H7 (cell line): ENCODE measurements around the gene TTC27. TPM values are rescaled to one million over a fixed set of nuclear protein-coding genes. Genes with fewer than 3 reads are reported as not detected.
"Not testable (repeated sequence)": the region's sequence is repeated elsewhere in the genome, so short reads cannot be mapped to it uniquely, and the experiment has no call there.

Source experiments
- DNase-seq: peaks from one replicate; pipeline ENCODE4 v3.0.0; 2012
- H3K27me3 ChIP-seq: 2 replicates; pipeline ENCODE4 v1.6.0; 2011; ENCODE audit warnings: mild to moderate bottlenecking, low read length; ENCODE audit not compliant: control insufficient read depth, insufficient read depth
- H3K36me3 ChIP-seq: replicated peaks from 2 replicates; pipeline ENCODE4 v1.5.1; 2011; ENCODE audit warnings: low read length; ENCODE audit not compliant: control insufficient read depth, insufficient read depth
- H3K4me3 ChIP-seq: 2 replicates; pipeline ENCODE4 v1.5.1; 2011; ENCODE audit warnings: low read depth, mild to moderate bottlenecking, control low read depth, low read length, moderate library complexity; ENCODE audit not compliant: insufficient read depth
- total RNA-seq: library from RNA; depleted of rRNA; stranded (reverse); fragments of >200 nt; shearing (Covaris generic); gene quantifications from 2 replicates; pipeline ENCODE4 v1.2.3, GENCODE V29; 2014

Gene TTC27
- total RNA-seq, 1 experiment from 2014 or later, result 20.3 TPM

DNA sequence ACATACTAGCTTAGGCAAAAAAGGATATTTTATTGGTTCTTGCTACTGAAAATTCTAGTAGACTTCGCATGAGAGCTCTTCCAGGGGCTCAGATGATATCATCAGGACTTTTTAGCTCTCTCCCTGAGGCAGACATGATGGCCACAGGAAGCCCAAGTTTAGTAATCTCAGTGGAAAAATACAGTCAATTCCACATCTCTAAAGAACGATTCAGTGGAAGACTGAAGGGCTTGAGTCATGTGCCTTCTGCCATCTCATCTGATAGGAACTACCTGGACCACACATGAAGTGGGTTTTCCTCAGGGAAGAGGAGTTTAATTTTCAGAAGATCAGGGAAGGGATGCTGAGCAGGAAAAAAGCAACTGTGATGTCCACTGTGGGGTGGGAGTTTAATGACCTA, 117.3 kb downstream of the TTC27 start:
- no peak for DNase-seq
- H3K27me3 ChIP-seq, result no peaks in the 10 kb centered on the region
- no peak overlapping the region for H3K4me3 ChIP-seq
- H3K36me3 ChIP-seq, result no peaks in the 10 kb centered on the region

DNA sequence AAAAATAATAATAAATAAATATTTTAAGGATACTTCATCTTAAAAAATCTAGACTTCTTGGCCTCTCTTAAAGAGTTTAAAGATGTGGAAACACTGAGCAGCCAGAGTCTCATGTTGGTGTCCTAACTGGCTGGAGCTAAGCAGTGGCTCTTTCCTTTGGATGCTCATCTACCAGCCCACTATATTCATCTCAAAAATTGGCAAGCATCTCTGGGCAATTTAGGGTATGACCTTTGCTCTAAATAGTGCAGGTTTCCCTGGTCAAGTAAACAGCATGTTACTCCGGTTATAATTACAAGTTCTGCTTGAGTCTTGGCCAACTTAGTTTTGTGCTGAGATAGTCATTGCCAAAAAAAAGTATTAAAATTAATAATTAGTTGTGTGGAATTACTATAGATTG, 117.8 kb downstream of the TTC27 start:
- Histone ChIP-seq H3K36me3 (no peaks in the 10 kb centered on the region), H3K27me3 (no peaks in the 10 kb centered on the region), H3K4me3 (no peak overlapping the region)
- DNase-seq, result no peak

DNA sequence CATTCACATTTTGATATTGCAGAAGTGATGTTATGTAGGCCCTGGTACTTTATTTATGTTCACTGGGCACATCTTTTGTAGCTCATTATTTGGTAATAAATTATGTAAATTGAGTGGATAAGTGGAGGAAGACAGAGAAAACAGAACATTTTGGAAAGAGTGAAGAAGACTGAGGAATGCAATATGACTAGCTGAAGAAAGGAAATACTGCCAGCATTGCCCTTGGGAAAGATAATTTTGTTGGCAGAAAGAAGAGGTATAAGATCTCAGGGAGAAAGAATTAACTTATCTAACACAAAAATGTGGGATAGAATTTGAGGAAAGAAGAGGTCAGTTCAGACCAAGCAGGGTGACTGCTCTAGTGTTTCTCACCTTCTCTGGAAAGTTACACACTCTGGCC, 118.8 kb downstream of the TTC27 start:
- Histone ChIP-seq H3K36me3 (no peaks in the 10 kb centered on the region), H3K27me3 (no peaks in the 10 kb centered on the region), H3K4me3 (no peak overlapping the region)
- DNase-seq, result no peak

DNA sequence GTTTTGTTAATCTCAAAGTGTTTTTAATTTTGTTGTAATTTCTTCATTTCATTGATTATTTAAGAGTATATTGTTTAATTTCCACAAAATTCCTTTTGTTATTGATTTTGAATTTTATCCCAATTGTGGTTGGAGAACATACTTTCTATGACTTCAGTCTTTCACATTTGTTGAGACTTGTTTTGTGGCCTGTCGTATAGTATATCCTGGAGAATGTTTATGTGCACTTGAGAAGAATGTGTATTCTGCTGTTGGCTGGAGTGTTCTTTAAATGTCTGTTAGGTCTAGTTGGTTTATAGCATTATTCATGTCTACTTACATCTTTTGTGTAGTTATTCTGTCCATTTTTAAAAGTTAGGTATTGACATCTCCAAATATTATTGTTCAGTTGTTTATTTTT, 120.3 kb downstream of the TTC27 start:
- DNase-seq, result no peak
- H3K4me3 ChIP-seq, result no peak overlapping the region
- no peaks in the 10 kb centered on the region for H3K27me3 ChIP-seq
- no peaks in the 10 kb centered on the region for H3K36me3 ChIP-seq

DNA sequence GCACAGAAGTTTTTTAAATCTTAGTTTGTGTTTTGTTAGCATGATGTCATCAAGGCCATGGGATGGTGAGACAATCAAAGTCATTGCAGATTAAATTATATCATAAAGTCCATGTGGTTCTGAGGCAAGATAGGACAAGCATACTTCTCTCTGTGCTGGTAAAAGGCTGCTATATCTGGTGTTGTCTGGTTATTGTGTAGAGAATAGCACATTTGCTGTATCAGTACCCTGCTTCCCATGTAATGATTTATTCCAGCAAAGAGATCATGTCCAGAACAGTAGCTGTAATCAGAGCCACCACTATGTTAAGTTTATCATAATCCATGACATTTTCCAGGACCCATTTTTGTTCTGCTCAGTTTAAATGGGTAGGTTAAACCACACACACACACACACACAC, 123.0 kb downstream of the TTC27 start:
- no peak for DNase-seq
- Histone ChIP-seq H3K27me3 (no peaks in the 10 kb centered on the region), H3K36me3 (no peaks in the 10 kb centered on the region), H3K4me3 (no peak overlapping the region)

DNA sequence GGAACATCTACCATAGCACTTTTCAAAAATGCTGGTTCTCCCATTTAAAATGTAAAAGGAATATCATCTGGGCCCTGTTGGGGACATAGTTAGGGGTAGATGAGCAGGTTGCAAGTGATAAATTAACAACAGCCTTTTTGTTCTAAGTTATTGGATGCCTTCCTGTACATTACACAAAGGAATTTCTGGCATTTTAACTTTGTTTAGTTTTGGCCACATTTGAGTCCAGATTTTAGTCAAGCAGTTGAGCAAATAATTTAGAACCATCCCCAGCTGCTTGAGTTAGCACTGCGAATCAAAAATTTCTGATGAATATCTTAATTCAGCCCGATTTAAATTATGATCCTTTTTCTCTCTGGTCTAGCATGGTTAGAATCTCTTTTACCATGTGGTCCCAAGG, 124.4 kb downstream of the TTC27 start:
- no peak overlapping the region for H3K4me3 ChIP-seq
- no peaks in the 10 kb centered on the region for H3K36me3 ChIP-seq
- DNase-seq, result no peak
- no peaks in the 10 kb centered on the region for H3K27me3 ChIP-seq

DNA sequence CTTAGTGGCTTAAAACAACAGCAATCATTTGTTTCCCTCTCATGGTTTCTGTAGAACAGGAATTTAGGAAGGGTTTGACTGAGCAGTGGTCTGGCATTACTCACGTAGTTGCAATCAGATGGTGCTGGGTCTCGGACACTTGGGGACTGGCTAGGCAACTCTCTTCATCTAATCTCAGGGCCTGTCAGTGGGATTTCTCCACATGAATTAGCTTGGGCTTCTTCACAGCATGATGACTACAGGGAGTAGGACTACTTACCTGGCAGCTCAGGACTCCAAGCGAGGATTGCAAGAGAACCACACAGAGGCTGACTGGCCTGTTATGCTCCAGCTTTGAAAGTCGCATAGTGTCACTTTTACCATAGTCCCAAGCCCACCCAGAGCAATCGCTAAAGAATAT, 125.1 kb downstream of the TTC27 start:
- H3K4me3 ChIP-seq, result no peak overlapping the region
- peak; percentile 35 for DNase-seq
- H3K36me3 ChIP-seq, result no peaks in the 10 kb centered on the region
- H3K27me3 ChIP-seq, result no peaks in the 10 kb centered on the region

DNA sequence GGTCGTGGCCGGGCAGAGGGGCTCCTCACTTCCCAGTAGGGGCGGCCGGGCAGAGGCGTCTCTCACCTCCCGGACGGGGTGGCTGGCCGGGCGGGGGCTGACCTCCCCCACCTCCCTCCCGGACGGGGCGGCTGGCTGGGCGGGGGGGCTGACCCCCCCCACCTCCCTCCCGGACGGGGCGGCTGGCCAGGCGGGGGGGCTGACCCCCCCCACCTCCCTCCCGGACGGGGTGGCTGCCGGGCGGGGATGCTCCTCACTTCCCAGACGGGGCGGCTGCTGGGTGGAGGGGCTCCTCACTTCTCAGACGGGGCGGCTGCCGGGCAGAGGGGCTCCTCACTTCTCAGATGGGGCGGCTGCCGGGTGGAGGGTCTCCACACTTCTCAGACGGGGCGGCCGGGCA, 126.8 kb downstream of the TTC27 start:
- H3K4me3 ChIP-seq, H3K36me3 ChIP-seq, H3K27me3 ChIP-seq, DNase-seq: not testable (repeated sequence)

DNA sequence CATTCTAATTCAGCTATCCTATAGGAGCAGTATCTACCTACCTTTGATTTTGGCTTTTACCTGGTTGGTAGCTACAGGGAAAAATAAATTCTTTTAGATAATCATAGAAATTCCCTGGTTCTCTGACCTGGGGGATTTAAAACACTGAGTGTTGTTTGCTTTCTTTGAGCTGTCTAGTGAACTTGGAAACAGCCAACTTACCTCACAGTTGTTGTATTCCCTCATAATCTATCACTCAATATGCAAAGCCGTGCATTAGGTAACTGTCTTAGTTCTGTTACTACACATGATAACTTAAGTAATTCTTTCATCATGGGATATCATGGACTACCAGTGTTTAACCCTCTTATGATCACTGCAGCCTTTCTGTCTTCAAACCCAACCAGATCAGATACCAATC, 127.8 kb downstream of the TTC27 start:
- DNase-seq, result no peak
- Histone ChIP-seq H3K36me3 (no peaks in the 10 kb centered on the region), H3K4me3 (no peak overlapping the region)

DNA sequence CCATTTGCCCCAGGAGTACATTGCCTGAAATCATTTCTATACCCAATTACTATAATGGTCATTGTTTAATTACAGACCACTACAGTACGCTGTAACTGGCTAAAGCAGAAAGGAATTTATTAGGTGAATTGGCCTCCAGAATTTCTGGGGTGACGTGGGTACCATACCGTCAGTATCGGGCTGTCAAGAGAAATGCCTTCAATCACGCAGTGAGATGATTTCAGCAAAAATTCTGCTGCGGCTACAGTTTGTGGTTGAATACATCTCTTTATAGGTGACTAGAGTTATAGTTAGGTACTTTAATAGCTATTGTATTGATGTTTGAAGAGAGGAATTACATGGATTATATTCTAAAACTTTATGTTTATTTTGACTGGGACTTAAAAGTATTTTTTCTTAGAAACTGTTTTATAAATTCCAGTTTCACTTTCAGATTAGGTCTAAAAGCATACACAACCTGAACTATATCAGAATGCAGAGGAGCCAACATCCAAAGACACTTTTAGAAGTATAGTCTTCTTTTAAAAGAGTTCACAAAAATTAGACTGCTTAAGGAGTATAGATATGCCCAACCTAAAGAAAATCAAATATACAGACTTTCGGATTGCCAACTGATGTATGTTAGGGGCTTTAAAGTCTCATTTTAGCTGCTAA, 128.4 kb downstream of the TTC27 start:
- no peak overlapping the region for H3K4me3 ChIP-seq
- no peaks in the 10 kb centered on the region for H3K27me3 ChIP-seq
- no peak for DNase-seq
- H3K36me3 ChIP-seq, result no peaks in the 10 kb centered on the region

More for the DNA sequence above, 127.8 kb downstream of the TTC27 start:
- no peaks in the 10 kb centered on the region for H3K27me3 ChIP-seq

DNA sequence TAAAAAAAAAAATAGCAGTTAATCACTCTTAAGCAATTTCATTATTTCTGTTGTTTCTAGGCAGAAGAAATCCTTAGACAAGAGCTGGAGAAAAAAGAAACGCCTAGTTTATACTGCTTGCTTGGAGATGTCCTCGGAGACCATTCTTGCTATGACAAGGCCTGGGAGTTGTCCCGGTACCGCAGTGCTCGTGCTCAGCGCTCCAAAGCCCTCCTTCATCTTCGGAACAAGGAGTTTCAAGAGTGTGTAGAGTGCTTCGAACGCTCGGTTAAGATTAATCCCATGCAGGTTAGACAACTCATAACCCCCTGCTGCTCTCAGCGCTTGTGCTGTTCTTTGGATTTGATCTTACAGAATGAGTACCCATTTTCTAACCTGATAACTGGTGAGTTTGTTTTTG, 130.4 kb downstream of the TTC27 start:
- H3K4me3 ChIP-seq, result no peak overlapping the region
- no peaks in the 10 kb centered on the region for H3K36me3 ChIP-seq
- no peaks in the 10 kb centered on the region for H3K27me3 ChIP-seq
- DNase-seq, result no peak

DNA sequence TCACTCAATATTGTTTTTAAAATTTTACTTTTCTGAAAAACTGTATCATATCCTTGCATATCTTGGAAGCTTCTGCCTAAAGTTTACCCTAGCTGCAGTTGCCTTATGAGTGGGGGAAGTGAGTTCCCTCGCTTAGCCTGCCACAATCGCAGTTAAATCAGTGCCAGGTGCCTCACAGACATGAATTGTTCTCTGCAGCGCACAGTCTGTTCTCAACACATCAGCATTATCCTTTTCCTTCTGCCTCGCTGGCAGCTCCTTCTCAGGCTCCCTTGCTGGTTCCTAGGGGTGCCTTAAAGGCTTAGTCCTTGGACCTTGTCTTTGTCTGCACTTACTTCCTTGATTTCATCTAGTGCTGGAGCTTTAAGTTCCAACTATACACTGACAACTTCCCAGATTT, 132.8 kb downstream of the TTC27 start:
- no peak for DNase-seq
- H3K4me3 ChIP-seq, result no peak overlapping the region
- H3K27me3 ChIP-seq, result no peaks in the 10 kb centered on the region
- no peaks in the 10 kb centered on the region; the same call in 1 of the 2 replicates for H3K36me3 ChIP-seq

DNA sequence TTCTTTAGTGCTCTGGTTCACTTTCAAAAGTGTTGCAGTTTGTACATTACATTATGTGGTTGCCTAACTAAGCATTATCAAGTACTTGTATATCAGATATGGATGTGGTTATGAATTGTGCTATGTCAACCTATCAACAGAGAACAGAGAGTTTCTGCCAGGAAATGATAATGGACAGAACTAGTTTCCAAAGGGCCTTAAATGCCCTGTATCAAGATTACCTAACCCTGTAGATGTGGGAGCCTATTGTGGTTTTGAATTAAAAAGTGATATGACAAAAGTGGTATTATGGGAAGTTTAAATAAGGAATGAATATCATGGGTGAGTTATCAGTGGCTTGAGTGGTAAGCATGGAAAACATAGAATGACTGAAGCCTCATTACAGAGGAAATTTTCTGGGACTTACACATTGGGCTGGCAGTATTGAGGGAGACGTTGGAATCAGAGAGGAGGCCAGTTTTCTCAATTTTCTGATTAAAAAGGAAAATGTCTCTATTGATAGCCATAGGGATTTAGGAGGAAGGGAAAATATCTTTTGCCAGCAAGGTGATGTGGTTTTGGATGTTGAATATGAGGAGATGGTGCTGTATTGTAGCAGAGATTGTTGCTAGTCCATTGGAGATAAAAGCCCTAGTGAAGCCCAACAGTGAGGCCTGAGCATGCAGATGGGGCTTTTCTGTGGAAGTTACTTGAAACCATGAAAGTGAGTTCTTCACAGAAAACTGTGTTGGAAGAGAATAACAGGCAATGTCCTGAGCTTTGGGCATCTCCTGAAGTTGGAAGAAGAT, 140.7 kb downstream of the TTC27 start:
- DNase-seq, result no peak
- H3K27me3 ChIP-seq, result no peaks in the 10 kb centered on the region
- H3K4me3 ChIP-seq, result no peak overlapping the region
- H3K36me3 ChIP-seq, result no peaks in the 10 kb centered on the region; the same call in 1 of the 2 replicates

DNA sequence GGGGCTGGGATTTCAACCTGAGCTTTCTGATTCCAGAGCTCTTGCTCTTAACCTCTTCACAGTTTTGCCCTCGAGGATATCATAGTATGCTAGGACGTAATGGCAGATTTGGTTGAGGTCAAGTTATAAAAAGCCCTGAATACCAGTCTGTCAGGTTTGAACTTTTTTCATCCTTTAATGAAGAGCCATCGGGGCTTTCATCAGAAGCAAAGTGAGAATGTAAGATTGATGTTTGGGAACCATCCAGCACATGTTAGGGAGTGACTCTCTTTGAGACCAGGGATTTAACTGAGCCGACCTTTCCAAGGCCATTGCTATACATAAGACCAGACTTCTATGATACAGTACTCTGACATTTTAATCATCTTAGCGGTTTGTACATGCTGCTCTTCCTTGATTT, 142.5 kb downstream of the TTC27 start:
- Histone ChIP-seq H3K36me3 (no peaks in the 10 kb centered on the region), H3K4me3 (no peak overlapping the region), H3K27me3 (no peaks in the 10 kb centered on the region)
- no peak for DNase-seq

DNA sequence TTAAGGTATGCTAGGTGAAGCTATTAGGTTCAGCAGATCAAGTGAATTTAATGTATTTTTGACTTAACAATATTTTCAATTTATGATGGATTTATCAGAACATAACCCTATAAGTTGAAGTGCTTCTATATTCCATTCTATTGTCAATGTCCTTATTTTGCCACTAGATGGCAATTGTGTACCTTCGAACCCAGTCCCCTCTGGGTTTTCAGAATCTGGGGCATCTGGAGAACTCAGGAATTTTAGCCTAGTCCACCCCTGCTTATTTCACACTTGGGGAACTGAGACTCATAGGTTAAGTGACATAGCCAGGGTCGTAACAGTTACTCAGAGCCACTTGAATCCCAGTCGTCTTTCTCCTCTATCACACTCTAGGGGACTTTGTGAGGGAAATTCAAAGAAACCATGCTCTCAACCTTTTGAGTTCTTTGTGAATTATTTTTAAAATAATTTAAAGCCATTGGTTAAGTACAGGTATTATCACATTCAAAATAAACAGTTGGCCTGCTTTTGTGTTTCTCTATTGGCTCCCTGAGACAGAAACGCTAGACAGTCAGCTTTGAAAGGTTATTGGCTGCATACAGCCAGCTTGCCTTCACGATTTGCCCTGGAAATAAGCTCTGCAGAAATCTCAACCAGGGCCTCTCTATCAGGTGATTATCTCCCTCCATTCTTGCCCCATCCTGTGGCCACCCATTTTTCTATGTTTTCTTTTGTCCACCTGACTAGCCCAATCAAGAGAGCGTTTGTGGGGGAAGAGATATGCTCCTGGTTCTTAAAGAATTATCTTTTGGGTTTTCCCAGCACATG, 145.0 kb downstream of the TTC27 start:
- peak; percentile 78 for DNase-seq
- no peaks in the 10 kb centered on the region for H3K27me3 ChIP-seq
- H3K4me3 ChIP-seq, result no peak overlapping the region
- no peaks in the 10 kb centered on the region for H3K36me3 ChIP-seq
